Fibroblast of skin of back (primary cell): Measurements from ENCODE around the gene ZFPL1.
"Not testable (repeated sequence)": the region's sequence is repeated elsewhere in the genome, so short reads cannot be mapped to it uniquely, and the experiment has no call there.

ENCODE experiments used
- DNase-seq: peaks from one replicate; pipeline ENCODE4 v3.0.0-alpha.2; 2013

The ZFPL1 gene

GRCh38 chr11:65115361-65116082 lies 31.5 kb downstream of the ZFPL1 start:
- no peak for DNase-seq

- peak; percentile 49 for DNase-seq
Measured at GRCh38 chr11:65116370-65117205, 32.6 kb downstream of the ZFPL1 start.

- DNase-seq, result peak; percentile 97
Measured at GRCh38 chr11:65117206-65118096, 33.4 kb downstream of the ZFPL1 start, which contains the start of gene ZNHIT2. Gene ZNHIT2, minus strand, starts transcription at chr11:65117701. Its CDS starts 48 bp downstream, at chr11:65117653.

GRCh38 chr11:65118097-65118837 lies 34.2 kb downstream of the ZFPL1 start:
- DNase-seq, result no peak

GRCh38 chr11:65118891-65119669 lies 35.1 kb downstream of the ZFPL1 start:
- not testable (repeated sequence) for DNase-seq

GRCh38 chr11:65119670-65119995 lies 35.6 kb downstream of the ZFPL1 start:
- DNase-seq, result no peak

GRCh38 chr11:65120831-65121230 lies 36.8 kb downstream of the ZFPL1 start:
- DNase-seq, result no peak

- DNase-seq, result no peak
Measured at GRCh38 chr11:65121447-65121864, 37.4 kb downstream of the ZFPL1 start.

GRCh38 chr11:65121865-65122696 lies 38.1 kb downstream of the ZFPL1 start, which contains the start of the genes FAU and MRPL49:
Gene FAU, minus strand, starts transcription at chr11:65122134. Its CDS starts 321 bp downstream, at chr11:65121813.
Gene MRPL49, plus strand, starts transcription at chr11:65122321. Its CDS starts 26 bp downstream, at chr11:65122347.
- peak; percentile 96 for DNase-seq

- no peak for DNase-seq
Measured at GRCh38 chr11:65124480-65125196, 40.6 kb downstream of the ZFPL1 start.

GRCh38 chr11:65125197-65126056 lies 41.4 kb downstream of the ZFPL1 start:
- no peak for DNase-seq

- no peak for DNase-seq
Measured at GRCh38 chr11:65126624-65127274, 42.7 kb downstream of the ZFPL1 start.

- no peak for DNase-seq
Measured at GRCh38 chr11:65127473-65128181, 43.6 kb downstream of the ZFPL1 start.

GRCh38 chr11:65128182-65129145 lies 44.4 kb downstream of the ZFPL1 start:
- DNase-seq, result no peak

GRCh38 chr11:65129649-65130441 lies 45.8 kb downstream of the ZFPL1 start:
- no peak for DNase-seq
